T-helper 2 cell (primary cell): ENCODE measurements around the gene NEURL2.

ENCODE experiments used
- DNase-seq, 5 experiments: peaks; one replicate each; pipeline versions ENCODE4 v3.0.0 to v3.0.0-alpha.2; 2012 to 2022

The NEURL2 gene

DNA sequence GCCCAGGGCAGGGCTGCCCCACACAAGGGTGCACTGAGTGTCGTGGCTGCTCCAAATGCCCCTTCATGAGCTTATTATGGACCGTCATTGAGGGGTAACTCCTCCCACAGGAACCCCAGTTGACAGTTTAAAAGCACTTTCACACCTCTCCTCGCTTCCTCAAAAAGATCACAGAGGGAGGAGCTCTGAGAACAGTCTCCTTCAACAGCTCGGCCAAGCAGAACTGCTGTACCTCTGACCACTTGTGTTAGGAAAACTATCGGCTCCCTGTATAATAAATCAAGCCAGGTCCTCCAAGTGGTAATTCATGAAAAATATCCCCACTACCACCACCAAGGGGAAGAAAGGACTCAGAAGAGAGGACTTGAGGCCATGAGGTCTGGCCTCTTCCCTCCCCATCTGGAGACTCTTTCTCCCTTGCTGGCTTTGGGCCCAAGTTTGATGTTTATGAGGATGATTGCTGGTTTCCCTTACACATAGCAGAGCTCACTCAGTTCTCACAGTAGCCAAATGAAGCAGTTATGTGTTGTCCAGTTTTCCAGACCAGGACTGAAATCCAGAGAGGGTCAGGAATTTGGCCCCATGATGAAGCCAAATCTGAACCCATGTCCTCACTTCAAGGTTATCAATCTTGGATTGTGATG lies 48.7 kb downstream of the NEURL2 start:
- no peak for DNase-seq

DNA sequence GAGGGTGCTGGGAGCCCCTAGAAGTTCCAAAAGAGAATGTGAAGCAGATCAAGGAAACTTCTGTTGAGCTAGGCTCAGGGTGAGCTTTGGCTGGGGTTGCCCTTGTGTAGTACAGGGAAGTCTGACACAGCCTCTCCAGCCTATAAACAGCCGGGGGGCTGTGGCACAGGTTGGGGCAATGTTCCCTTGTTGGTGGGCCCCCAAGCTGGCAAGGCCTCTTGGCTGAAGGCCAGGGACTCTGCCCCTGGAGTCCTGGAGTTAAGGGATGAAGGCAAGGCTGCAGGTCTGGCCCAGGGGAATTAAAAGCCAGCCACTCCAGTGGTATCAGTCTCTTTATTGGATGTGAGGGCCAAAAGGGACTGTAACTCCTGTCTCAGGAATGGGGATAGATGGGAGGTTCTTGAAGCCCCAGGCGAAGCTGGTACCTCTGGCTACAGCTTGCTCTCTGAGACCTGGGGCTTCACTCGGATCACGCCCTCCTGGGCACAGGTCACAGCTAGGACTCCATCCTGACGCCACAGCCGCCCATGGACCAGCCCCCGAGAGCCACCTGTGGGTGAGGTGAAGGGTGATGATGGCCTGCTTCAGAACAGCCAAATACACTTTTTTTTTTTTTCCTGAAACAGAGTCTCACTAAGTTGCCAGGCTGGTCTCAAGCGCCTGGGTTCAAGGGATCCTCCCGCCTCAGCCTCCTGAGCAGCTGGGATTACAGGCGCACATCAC lies 49.4 kb downstream of the NEURL2 start:
- no peak for DNase-seq

DNA sequence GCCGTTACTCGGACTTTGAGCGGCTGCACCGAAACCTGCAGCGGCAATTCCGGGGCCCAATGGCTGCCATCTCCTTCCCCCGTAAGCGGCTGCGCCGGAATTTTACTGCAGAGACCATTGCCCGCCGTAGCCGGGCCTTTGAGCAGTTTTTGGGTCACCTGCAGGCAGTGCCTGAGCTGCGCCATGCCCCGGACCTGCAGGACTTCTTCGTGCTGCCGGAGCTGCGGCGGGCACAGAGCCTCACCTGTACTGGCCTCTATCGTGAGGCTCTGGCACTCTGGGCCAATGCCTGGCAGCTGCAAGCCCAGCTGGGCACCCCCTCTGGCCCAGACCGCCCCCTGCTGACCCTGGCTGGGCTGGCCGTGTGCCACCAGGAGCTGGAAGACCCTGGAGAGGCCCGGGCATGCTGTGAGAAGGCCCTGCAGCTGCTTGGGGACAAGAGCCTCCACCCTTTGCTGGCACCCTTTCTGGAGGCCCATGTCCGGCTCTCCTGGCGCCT lies 50.3 kb downstream of the NEURL2 start:
- no peak for DNase-seq
